GM19463 (cell line): ENCODE results near the gene CDK18.

Source experiments
- ATAC-seq: cut with Tn5 transposase; IDR thresholded peaks from one replicate; pipeline ENCODE4 v1.9.1; 2021; ENCODE audit warnings: mild to moderate bottlenecking, moderate library complexity; ENCODE audit not compliant: unreplicated experiment

CDK18 gene

GRCh38 chr1:205521686-205522085, 17.2 kb downstream of the CDK18 start:
- no peak for ATAC-seq

GRCh38 chr1:205522692-205523091, 18.2 kb downstream of the CDK18 start:
- no peak for ATAC-seq

- no peak for ATAC-seq
Measured at GRCh38 chr1:205523261-205523890, 18.9 kb downstream of the CDK18 start.

- ATAC-seq = no peak
Measured at GRCh38 chr1:205523891-205524793, 19.7 kb downstream of the CDK18 start.

GRCh38 chr1:205524794-205525101, 20.3 kb downstream of the CDK18 start:
- ATAC-seq = no peak

- no peak for ATAC-seq
Measured at GRCh38 chr1:205525495-205526285, 21.2 kb downstream of the CDK18 start.

- no peak for ATAC-seq
Measured at GRCh38 chr1:205526431-205526830, 22.0 kb downstream of the CDK18 start.

GRCh38 chr1:205527931-205528330, 23.5 kb downstream of the CDK18 start:
- ATAC-seq = no peak

- ATAC-seq = no peak
Measured at GRCh38 chr1:205528446-205528886, 24.0 kb downstream of the CDK18 start.

- ATAC-seq = no peak
Measured at GRCh38 chr1:205528887-205529825, 24.7 kb downstream of the CDK18 start.

GRCh38 chr1:205530116-205530515, 25.6 kb downstream of the CDK18 start:
- no peak for ATAC-seq

- no peak for ATAC-seq
Measured at GRCh38 chr1:205531191-205532025, 26.9 kb downstream of the CDK18 start.

GRCh38 chr1:205532026-205532898, 27.8 kb downstream of the CDK18 start:
- ATAC-seq = no peak

GRCh38 chr1:205532996-205533735, 28.7 kb downstream of the CDK18 start:
- ATAC-seq = no peak

GRCh38 chr1:205533748-205534443, 29.4 kb downstream of the CDK18 start:
- ATAC-seq = no peak

GRCh38 chr1:205534444-205534985, 30.0 kb downstream of the CDK18 start:
- ATAC-seq = no peak

GRCh38 chr1:205535096-205535495, 30.6 kb downstream of the CDK18 start:
- ATAC-seq = no peak
